AG04450 (cell line): ENCODE results near the gene ARG2. TPM values are rescaled to one million over a fixed set of nuclear protein-coding genes. Genes with fewer than 3 reads are reported as not detected.

Experiments used
- CTCF ChIA-PET: fragments of 300-600, 350-600 bp; formaldehyde crosslinking; extraction: SDS; loops from one replicate; lab custom pipeline; 2022; ENCODE audit warnings: antibody characterized with exemption, inconsistent platforms; lab: Charles Lee
- POLR2A ChIA-PET: fragments of 350-600 bp; formaldehyde crosslinking; extraction: SDS; loops from one replicate; lab custom pipeline; 2021; ENCODE audit warnings: antibody characterized with exemption, inconsistent platforms; lab: Yijun Ruan, JAX
- DNase-seq: peaks from one replicate; pipeline ENCODE4 v3.0.0-alpha.2; 2011; ENCODE audit warnings: low read depth, low spot score
- H3K27ac ChIP-seq: one replicate; pipeline ENCODE4 v1.5.1; 2012; ENCODE audit warnings: low read depth, low read length, control low read depth
- H3K27me3 ChIP-seq: one replicate; pipeline ENCODE4 v1.6.0; 2012; ENCODE audit warnings: low read length; ENCODE audit not compliant: control insufficient read depth, insufficient read depth
- H3K4me3 ChIP-seq: 2 replicates; pipeline ENCODE4 v1.5.1; 2011; ENCODE audit warnings: mild to moderate bottlenecking, low read depth, low read length, control low read depth
- H3K9me3 ChIP-seq: 2 replicates; pipeline ENCODE4 v1.5.1; 2012; ENCODE audit warnings: low read length; ENCODE audit not compliant: control insufficient read depth, insufficient read depth
- CTCF ChIP-seq: IDR thresholded peaks from 2 replicates; pipeline ENCODE4 v1.5.1; 2011; ENCODE audit warnings: low read depth, low read length, control low read depth, inconsistent platforms
- polyA plus RNA-seq: library from polyadenylated mRNA; depleted of rRNA; stranded (reverse); fragments of >200 nt; gene quantifications from 2 replicates; pipeline ENCODE4 v1.2.3, GENCODE V29; 2011

Gene ARG2
- polyA plus RNA-seq, 1 experiment, result 2.6 TPM

- no peaks in the 10 kb centered on the region for H3K9me3 ChIP-seq
- no peak for DNase-seq
- H3K4me3 ChIP-seq, result peak overlapping the region; percentile 86
- no peak overlapping the region for H3K27ac ChIP-seq
- TF ChIP-seq CTCF, result no peak
- ChIA-PET CTCF (interaction anchor here (0.5 to 3.1 kb wide), 12 partner anchors 14 to 1087 kb away, joined by 3 to 13 read pairs (median 4); partner anchors contain the start of genes ARG2, ATP6V1D, EIF2S1 and PIGH), POLR2A (interaction anchor here (0.6 to 1.3 kb wide), 3 partner anchors 22 to 74 kb away, joined by 3 to 7 read pairs (median 4); partner anchors contain the start of gene RDH11)
- H3K27me3 ChIP-seq, result no peaks in the 10 kb centered on the region
These were observed 53.7 kb downstream of the ARG2 start for GRCh38 chr14:67673451-67673850.

GRCh38 chr14:67674139-67674479 lies 54.4 kb downstream of the ARG2 start:
- CTCF ChIA-PET, result interaction anchor here (0.7 to 3.1 kb wide), 8 partner anchors 20 to 1086 kb away, joined by 3 to 13 read pairs (median 3); partner anchors contain the start of genes ATP6V1D and EIF2S1
- no peak for DNase-seq
- POLR2A ChIA-PET, result interaction anchor here (0.6 to 1.3 kb wide), 3 partner anchors 22 to 75 kb away, joined by 3 to 7 read pairs (median 4); partner anchors contain the start of gene RDH11

GRCh38 chr14:67674480-67675218 lies 54.9 kb downstream of the ARG2 start, which contains the start of gene VTI1B:
Gene VTI1B, minus strand, starts transcription at chr14:67674632. Its CDS starts 143 bp downstream, at chr14:67674489.
- Histone ChIP-seq H3K4me3 (peak within 1 kb of the TSS; percentile 86), H3K9me3 (no peaks in the 10 kb centered on the region), H3K27ac (peak within 1 kb of the TSS; percentile 96), H3K27me3 (no peaks in the 10 kb centered on the region)
- ChIA-PET CTCF (interaction anchor here (0.7 to 3.1 kb wide), 8 partner anchors 8 to 247 kb away, joined by 3 to 13 read pairs (median 5); partner anchors contain the start of gene RDH11), POLR2A (interaction anchor here (0.8 to 1.3 kb wide), 6 partner anchors 15 to 75 kb away, joined by 3 to 10 read pairs (median 4); partner anchors contain the start of genes PIGH and RDH11)
- peak; percentile 42 for TF ChIP-seq CTCF
- DNase-seq, result no peak

More at GRCh38 chr14:67674139-67674479, 54.4 kb downstream of the ARG2 start:
- Histone ChIP-seq H3K9me3 (no peaks in the 10 kb centered on the region), H3K4me3 (peak overlapping the region; percentile 86), H3K27me3 (no peaks in the 10 kb centered on the region), H3K27ac (peak overlapping the region; percentile 96)
- peak; percentile 36 for TF ChIP-seq CTCF

GRCh38 chr14:67675219-67675582 lies 55.5 kb downstream of the ARG2 start:
- Histone ChIP-seq H3K9me3 (no peaks in the 10 kb centered on the region), H3K27me3 (no peaks in the 10 kb centered on the region), H3K4me3 (peak overlapping the region; percentile 86), H3K27ac (peak overlapping the region; percentile 96)
- CTCF ChIA-PET, result interaction anchor here (0.7 to 2.6 kb wide), 5 partner anchors 8 to 71 kb away, joined by 3 to 11 read pairs (median 4); partner anchors contain the start of gene RDH11
- DNase-seq, result no peak
- TF ChIP-seq CTCF, result no peak
- POLR2A ChIA-PET, result interaction anchor here (0.8 to 1.3 kb wide), 4 partner anchors 15 to 75 kb away, joined by 3 to 10 read pairs (median 4); partner anchors contain the start of genes PIGH and RDH11
